ENCODE measurements around the gene ZDHHC11B. TPM values are rescaled to one million over a fixed set of nuclear protein-coding genes. Genes with fewer than 3 reads are reported as not detected.
"Not testable (repeated sequence)": the region's sequence is repeated elsewhere in the genome, so short reads cannot be mapped to it uniquely, and the experiment has no call there.

The ZDHHC11B gene
- total RNA-seq, 1 experiment from 2014 or later: not detected

DNA sequence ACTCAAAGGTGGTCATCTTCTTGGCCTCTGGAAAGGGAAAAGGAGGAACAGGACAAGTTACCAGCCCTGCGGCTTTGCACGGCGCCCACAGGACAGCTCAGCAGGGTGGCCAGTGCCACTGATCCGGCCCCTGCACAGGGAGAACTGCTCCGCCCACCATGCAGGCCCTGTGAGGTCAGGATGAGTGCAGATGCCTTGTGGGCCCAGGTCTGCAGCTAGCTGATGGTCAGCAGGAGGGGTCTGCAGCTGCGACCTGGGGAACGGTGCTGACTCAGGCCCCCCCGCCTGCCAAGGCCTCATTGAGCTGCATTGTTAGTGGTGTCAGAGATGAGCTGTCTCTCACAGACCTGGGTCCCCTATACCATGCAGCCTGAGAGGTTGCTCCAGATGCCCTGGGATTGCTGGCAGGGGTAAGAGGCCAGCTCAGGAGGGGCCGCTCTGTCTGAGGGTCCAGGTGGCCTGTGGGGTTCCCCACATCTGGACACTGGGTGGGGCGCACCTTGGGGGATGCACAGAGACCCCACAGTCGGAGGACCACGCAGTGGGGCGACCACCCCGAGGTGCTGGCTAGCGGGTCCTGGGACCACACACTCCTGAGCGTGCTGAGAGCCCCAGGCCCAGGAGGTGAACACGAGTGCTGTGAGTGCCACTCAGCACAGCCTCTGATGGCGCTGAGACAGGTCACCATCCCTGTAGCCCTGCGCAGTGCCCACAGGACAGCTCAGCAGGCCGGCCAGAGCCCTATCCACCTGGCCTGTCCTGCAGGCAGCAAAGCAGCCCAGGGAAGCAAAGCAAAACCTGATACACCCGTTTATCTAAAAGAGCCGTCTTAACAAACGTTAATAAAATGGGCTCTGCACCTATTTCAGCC is 39.0 kb downstream of the ZDHHC11B start:
- DNase-seq (ENCODE audit: low read depth); in situ Hi-C loops (cut with HindIII; ENCODE audit: low pct_unique_long_range_greater_than_20kb, low sequenced_read_pairs): not testable (repeated sequence)

DNA sequence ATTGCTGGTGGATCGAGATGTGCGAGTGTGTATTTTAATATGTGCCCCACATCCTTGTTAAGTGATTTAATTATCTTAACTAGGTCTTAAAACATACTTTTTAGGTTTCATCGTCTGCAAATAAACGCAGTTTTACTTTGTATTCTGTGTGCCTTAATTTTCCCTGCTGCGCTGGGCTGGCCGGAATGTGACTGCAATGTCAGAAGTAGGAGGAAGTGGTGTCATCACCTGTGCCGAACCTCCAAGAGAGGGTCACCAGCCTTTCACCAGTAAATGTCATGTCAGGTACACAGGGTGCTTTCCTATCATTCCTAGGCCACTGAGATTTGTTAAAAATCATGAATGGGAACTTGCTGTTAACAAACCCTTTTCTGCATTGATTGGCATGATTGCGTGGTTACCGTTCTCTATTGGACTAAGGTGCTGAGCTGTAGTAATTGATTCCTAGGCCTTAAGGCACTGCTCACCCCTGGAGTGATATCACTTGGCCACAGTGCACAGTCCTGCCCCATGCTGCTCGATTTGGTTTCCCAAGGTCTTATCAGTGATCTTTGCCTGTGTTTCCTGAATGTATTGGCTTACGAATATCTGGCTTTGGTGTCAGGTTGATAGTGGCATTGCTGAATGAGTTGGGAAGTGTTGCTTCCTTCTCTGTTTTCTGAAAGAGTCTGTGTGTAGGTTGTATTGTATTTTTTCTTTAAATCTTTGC is 40.7 kb downstream of the ZDHHC11B start:
- in situ Hi-C loops (cut with HindIII; ENCODE audit: low pct_unique_long_range_greater_than_20kb, low sequenced_read_pairs); DNase-seq (ENCODE audit: low read depth): not testable (repeated sequence)

DNA sequence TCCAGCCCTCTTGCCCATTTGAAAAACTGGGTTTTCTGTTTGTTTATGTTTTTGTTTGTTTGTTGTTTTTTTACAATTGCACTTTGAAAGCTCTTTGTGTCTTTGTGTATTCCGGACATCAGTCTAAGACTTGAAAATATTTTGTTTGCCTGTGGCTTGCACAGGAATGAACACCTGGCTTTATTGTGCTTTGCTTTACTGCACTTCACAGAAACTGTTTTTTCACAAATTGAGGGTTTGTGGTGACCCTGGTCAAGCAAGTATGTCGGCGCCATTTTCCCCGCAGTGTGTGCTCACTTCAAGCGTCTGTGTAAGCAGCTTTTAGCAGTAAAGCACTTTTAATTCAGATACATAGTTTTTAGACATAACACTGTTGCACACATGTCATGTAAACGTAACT is 42.3 kb downstream of the ZDHHC11B start:
- in situ Hi-C loops (cut with HindIII; ENCODE audit: low pct_unique_long_range_greater_than_20kb, low sequenced_read_pairs); DNase-seq (ENCODE audit: low read depth): not testable (repeated sequence)

DNA sequence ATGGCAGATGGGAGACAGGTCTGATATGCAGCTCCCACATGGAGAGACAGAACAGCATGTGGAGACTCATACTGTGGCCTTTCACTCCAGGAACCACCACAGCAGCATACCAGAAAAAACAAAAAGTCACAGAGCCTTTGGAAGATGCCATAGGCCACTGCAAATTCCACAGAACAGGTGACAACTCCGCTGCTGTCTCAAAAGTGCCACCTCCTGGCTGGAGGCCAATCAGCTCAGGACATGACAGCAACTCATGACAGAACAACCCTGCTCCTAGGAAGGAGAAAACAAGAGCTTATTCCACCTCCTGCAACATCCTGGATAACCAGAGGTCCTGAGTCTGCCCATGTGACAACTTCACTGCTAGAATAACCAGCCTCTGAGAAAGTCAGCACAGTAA is 50.4 kb downstream of the ZDHHC11B start:
- DNase-seq (ENCODE audit: low read depth); in situ Hi-C loops (cut with HindIII; ENCODE audit: low pct_unique_long_range_greater_than_20kb, low sequenced_read_pairs): not testable (repeated sequence)

DNA sequence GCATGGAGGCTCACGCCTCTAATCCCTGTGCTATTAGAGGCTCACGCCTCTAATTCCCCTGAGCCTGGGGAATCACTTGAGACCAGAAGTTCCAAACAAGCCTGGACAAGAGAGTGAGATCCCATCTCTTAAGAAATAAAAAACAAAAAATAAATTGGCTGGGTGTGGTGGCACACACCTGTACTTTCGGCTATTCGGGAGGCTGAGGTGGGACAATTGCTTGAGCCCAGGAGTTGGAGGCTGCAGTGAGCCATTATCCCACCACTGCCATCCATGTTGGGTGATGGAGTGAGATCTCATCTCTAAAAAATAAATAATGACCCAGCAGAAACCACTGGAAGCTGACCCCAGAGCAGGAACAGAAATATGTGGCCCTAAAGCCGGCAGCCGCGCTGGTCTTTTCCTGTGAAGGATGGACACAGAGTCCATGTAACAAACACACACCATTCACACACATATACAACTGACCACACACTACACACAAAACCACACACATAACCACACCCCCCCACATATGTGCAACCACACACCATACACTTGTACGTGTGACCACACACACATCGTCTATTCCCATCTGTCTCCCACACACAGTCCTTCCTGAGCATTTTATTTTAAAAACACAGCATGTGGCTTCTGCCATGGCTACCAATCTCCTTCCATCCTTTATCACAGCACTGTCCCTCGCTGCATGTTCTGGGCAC is 51.6 kb downstream of the ZDHHC11B start:
- DNase-seq (ENCODE audit: low read depth); in situ Hi-C loops (cut with HindIII; ENCODE audit: low pct_unique_long_range_greater_than_20kb, low sequenced_read_pairs): not testable (repeated sequence)

DNA sequence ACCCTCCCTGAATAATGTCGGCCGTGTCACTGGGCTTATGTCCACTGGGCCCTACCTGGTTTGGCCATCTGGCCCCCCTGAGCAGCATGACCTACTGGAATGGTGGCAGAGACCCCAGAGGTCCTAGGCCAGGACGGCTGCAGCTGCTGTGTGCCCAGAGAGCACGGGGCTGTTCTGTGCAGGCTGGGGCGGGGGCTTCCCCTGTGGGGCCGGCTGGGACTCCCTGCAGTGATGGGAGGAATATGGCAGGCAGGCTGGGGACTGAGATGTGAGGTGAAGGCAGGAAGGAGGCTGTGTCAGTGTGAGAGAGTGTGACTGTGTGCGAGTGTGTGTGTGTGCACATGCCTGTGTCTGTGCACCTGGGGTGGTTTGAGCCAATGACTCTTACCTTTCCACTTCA is 55.3 kb downstream of the ZDHHC11B start:
- DNase-seq (ENCODE audit: low read depth); in situ Hi-C loops (cut with HindIII; ENCODE audit: low pct_unique_long_range_greater_than_20kb, low sequenced_read_pairs): not testable (repeated sequence)

DNA sequence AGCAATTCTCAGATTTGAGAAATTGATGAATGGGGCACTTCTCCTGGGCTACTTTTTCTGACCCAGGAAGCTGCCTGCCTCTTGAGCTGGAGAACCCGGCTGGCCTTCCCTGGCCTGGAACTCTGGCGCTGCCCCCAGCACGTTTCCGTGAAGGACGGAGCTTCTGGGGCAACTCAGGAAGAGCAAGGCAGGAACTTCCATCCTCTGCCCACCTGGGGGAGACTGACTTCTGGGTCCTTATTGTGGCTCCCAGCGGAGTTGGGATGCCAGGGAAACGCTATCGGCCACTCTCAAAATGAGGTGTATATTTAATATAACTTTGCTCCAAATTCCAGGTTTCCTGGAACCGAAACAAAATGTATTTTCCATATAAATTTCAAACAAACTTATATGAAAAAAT is 57.4 kb downstream of the ZDHHC11B start:
- DNase-seq (ENCODE audit: low read depth); in situ Hi-C loops (cut with HindIII; ENCODE audit: low pct_unique_long_range_greater_than_20kb, low sequenced_read_pairs): not testable (repeated sequence)

DNA sequence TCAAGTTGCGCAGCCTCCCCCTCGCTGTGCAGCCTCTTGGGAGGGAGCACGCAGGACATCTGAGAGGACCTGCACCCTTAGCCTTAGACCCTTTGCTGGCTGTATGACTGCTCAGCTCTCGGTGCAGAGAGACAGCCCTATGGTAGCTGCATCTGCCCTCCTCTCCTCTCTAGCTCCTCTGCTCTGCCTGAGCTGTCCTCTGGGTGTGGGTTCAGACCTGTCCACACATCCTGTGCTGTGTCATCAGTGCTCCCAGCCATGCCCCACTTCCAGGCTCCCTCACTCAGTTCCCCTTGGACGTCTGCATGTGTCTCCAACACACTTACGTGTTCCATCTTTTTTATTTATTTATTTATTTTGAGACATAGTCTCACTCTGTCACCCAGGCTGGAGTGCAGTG is 60.7 kb downstream of the ZDHHC11B start:
- DNase-seq (ENCODE audit: low read depth); in situ Hi-C loops (cut with HindIII; ENCODE audit: low pct_unique_long_range_greater_than_20kb, low sequenced_read_pairs): not testable (repeated sequence)

DNA sequence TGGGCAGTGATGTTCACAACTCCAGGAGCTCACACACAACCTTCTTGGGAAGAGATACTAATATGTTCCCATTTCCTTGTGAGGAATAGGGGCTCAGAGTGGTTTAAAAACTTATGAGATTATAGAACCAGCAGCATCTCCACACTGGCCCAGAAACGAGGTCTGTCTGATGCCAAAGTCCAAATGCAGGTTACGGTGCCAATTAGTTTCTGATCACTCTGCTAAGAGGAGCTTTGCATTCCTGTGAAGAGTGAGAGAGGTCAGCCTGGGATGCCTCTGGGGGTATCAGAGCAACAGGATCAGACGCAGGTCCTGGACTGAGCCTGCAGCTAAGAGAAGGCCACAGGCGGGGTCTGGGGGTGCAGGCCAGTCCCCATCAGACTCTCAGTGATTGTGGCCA is 61.2 kb downstream of the ZDHHC11B start:
- DNase-seq (ENCODE audit: low read depth); in situ Hi-C loops (cut with HindIII; ENCODE audit: low pct_unique_long_range_greater_than_20kb, low sequenced_read_pairs): not testable (repeated sequence)

DNA sequence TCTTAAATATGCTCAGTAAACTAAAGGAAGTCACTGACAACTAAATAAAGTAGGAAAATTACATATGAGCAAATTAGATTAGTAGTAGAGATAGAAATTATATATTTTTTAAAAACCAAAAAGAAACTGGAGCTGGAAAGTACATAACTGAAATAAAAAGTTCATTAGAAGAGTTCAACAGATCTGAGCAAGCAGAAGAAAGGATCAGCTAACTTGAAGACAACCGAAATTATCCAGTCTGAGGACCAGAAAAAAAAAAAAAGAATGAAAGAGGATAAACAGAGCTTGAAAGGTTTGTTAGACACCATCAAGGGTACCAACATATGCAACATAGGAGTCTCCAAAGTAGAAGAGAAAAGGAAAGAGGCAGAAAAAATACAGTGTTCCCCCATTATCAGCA is 65.2 kb downstream of the ZDHHC11B start:
- DNase-seq (ENCODE audit: low read depth); in situ Hi-C loops (cut with HindIII; ENCODE audit: low pct_unique_long_range_greater_than_20kb, low sequenced_read_pairs): not testable (repeated sequence)

DNA sequence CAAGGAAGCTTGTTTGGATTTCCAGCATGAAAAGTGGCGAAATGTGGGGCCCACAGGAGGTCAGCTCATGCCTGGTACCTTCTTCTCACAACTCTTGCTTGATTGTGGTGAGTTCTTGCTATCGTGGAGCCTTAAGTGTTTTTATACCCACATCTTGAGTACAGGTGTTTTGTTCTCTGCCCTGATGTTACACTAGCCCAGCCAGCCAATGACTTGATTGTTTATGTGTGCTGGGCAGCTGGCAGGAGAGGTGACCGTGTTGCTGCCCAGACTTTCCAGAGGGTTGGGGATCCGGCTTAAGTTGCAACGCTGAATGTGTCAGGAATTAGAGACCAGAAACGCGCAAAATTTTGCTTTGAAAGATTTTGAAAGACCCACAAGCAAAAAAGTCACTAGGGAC is 67.4 kb downstream of the ZDHHC11B start:
- in situ Hi-C loops (cut with HindIII; ENCODE audit: low pct_unique_long_range_greater_than_20kb, low sequenced_read_pairs): no loop called here
- DNase-seq (ENCODE audit: low read depth): no peak

DNA sequence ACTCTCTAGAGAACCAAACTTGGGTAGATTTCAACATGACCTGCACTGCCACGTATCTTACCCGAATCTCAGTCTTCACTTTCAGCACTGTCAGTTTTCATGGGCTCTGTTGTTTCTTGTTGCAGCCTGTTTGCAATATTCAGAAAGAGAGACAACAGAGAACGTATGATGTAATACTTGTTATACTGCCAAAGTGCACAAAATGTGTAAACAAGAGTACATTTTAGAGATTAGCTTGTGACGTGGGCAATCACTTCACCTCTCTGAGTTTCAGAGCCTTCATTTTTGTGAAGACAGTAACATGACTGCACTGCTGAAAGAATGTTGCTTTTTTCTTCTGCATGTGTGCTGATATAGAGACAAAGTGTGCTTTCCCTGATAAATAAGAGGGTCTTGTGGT is 67.8 kb downstream of the ZDHHC11B start:
- DNase-seq (ENCODE audit: low read depth); in situ Hi-C loops (cut with HindIII; ENCODE audit: low pct_unique_long_range_greater_than_20kb, low sequenced_read_pairs): not testable (repeated sequence)

DNA sequence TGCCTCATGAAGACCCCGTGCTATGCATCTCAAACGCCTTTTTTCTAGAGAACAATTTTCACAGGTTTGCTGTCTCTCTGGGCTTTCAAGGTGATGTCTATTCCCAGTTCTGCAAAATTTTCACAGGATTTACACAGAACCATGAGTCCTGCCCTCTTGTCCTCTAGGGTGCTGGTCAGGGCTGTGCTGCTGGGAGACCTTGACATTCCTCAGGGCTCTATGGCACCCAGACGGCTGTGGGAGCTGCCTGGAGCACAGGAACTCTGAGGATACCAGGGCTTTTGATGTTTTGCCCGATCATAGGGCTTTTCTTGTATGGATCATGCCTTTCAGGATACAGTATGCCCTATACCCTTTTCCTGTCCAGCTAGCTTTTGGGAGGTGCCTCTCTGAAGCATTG is 68.9 kb downstream of the ZDHHC11B start:
- DNase-seq (ENCODE audit: low read depth); in situ Hi-C loops (cut with HindIII; ENCODE audit: low pct_unique_long_range_greater_than_20kb, low sequenced_read_pairs): not testable (repeated sequence)

DNA sequence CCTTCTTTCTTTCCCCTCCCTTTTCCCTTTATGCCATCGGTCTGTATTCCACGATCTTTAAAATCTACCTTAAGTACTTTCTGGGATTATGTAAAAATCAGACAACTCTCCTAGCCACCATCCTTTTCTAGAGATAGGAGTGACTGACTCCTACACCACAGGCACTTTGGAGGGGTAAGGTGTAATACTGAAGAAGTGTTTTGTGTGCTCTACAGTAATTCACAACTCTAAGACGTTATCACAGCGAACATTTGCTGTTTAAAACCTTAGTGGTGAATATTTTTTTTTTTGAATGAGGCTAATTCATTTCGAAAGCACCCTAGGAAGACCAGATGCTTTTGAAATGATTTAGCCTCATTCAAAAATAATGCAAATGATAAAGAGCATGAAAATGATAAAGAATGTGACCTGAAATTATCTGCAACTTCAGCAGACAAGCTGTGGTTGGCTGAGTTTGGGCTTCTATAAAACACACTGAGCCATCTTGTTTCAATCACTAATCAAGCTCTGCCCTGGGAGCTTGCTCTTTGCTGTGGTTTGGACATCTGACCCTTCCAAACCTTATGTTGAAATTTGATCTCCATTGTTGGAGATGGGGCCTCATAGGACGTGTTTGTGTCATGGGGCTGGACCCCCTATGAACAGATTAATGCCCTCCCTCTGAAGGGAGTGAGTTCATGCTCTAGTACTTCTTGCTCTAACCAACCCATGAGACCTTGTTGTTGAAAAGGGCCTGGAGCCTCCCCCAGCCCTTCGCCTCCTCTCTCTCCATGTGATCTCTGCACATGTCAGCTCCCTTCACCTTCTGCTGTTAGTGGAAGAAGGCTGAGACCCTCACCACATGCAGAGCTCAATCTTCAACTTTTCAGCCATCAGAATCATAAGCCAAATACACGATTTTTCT is 70.1 kb downstream of the ZDHHC11B start:
- in situ Hi-C loops (cut with HindIII; ENCODE audit: low pct_unique_long_range_greater_than_20kb, low sequenced_read_pairs); DNase-seq (ENCODE audit: low read depth): not testable (repeated sequence)

DNA sequence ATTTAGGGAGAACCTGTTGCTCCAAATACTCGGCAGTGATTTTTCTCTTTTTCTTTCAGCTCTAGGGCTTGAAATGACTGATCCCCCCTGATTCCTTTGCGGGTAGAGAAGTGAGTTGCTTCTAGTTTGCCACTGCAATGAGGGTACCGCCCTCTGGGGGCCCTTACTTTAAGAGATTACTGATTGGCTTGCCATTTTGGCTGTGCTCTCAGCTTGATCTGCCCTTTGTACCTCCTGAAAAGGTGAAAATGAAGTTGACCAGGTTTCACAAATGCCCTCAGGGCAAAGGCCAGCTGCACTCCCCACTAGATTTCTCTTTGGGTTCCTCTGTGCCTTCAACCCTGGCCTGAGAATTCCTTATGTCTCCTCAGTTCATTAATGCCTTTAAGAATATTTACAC is 70.8 kb downstream of the ZDHHC11B start:
- DNase-seq (ENCODE audit: low read depth); in situ Hi-C loops (cut with HindIII; ENCODE audit: low pct_unique_long_range_greater_than_20kb, low sequenced_read_pairs): not testable (repeated sequence)

DNA sequence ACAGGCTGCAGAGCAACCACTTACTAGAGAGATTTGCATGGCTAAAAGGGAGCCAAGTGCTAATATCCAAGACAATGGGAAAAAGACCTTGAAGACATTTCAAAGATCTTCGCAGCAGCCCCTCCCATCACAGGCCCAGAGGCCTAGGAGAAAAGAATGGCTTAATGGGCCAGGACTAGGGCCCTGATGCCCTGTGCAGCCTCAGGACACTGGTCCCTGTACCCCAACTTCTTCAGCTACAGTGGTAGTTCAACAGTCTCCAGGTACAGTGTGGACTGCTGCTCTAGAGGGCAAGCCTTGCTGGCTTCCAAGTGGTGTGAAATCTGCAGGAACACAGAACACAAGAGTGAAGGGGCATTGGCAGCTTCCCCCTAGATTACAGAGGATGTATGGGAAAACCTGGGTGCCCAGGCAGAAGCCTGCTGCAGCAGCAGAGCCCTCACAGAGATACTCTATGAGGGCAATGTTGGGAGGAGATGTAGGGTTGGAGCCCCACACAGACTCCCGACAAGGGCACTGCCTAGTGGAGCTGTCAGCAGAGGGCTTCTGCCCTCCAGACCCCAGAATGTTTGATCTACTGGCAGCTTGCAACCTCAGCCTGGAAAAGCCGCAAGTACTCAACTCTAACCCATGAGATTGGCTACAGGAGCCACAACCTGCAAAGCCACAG is 75.5 kb downstream of the ZDHHC11B start:
- DNase-seq (ENCODE audit: low read depth); in situ Hi-C loops (cut with HindIII; ENCODE audit: low pct_unique_long_range_greater_than_20kb, low sequenced_read_pairs): not testable (repeated sequence)

DNA sequence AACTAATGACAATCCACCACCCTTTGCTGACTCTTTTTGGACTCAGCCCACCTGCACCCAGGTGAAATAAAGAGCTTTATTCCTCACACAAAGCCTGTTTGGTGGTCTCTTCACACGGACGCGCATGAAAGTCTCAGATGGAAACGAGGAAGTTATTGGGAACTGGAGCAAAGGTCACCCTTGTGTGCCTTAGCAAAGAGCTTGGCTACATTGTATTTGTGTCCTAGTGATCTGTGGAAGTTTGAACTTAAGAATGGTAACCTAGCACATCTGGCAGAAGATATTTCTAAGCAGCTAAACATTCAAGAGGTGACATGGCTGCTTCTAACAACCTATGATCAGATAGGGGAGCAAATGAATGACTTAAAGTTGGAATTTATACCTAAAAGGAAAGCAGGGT is 76.2 kb downstream of the ZDHHC11B start:
- in situ Hi-C loops (cut with HindIII; ENCODE audit: low pct_unique_long_range_greater_than_20kb, low sequenced_read_pairs); DNase-seq (ENCODE audit: low read depth): not testable (repeated sequence)

Data from Caki2 (cell line).